ENCODE data around the gene ST6GAL1.

DNA sequence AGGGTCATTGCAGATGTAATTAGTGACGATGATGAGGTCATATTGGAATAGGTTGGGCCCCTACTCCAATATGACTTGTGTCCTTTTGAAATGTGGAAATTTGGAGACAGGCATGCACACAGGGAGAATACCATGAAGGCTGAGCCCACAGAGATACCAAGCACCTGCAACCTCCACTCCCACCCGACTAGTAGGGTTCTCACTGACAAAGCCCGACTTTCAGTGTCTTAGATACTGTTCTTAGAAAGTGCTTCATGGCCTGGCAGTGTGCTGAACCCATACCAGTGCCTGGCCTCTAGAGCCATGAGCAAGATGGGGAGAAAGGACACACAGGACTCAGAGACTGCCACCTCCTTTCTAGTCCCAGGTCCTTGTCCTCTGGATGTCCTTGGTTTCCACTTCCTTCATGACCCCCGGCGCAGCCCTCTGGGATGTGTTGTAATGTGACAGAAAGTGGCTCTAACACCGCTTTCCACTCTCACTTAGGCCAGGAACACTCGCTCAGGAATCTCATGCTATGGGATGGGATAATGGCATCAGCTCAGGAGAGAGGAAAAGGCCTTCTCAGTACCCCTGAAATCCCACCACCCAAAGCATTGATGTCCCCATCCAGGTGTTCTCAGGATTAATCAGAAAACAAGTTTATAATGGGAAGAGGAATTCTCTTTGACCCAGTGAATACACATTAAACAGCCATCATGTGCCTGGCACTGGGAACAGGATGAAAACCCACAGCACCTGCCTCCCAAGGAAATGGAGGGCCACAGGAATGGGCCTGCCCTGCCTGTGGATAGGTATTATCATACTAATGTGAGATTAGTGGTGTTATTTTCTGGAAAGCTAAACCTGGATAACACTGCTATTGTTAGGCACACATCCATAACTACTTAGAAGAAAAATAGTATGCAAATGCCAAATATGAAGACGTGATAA lies 149.0 kb downstream of the ST6GAL1 start:
- TF ChIP-seq, protein P1, sequence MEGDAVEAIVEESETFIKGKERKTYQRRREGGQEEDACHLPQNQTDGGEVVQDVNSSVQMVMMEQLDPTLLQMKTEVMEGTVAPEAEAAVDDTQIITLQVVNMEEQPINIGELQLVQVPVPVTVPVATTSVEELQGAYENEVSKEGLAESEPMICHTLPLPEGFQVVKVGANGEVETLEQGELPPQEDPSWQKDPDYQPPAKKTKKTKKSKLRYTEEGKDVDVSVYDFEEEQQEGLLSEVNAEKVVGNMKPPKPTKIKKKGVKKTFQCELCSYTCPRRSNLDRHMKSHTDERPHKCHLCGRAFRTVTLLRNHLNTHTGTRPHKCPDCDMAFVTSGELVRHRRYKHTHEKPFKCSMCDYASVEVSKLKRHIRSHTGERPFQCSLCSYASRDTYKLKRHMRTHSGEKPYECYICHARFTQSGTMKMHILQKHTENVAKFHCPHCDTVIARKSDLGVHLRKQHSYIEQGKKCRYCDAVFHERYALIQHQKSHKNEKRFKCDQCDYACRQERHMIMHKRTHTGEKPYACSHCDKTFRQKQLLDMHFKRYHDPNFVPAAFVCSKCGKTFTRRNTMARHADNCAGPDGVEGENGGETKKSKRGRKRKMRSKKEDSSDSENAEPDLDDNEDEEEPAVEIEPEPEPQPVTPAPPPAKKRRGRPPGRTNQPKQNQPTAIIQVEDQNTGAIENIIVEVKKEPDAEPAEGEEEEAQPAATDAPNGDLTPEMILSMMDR (IDR thresholded peaks at IDR 0.05) = no peak
- no peak for TF ChIP-seq POLR2A (IDR thresholded peaks at IDR 0.05)
